Activated B cell treated with CpG ODN at 0.5 μM for 24 hours (primary cell): ENCODE measurements around the gene FEZ2. TPM values are rescaled to one million over a fixed set of nuclear protein-coding genes. Genes with fewer than 3 reads are reported as not detected.
A peak's percentile ranks its signal among the peaks of the same experiment; 100 is the strongest.

Source experiments
- ATAC-seq: fragments of 200-7000 bp; cut with Tn5 transposase; one replicate; pipeline ENCODE4 v1.10.0; 2021; ENCODE audit warnings: low read depth, mild to moderate bottlenecking, moderate library complexity
- CTCF ChIA-PET: fragments of 350-600 bp; sonication (Branson Sonifier 250); formaldehyde crosslinking; loops from one replicate; lab custom pipeline; 2021; ENCODE audit warnings: antibody characterized with exemption; lab: Charles Lee
- POLR2A ChIA-PET: fragments of 350-600 bp; sonication (Branson Sonifier 250); formaldehyde crosslinking; loops from one replicate; lab custom pipeline; 2021; ENCODE audit warnings: antibody characterized with exemption; lab: Charles Lee
- DNase-seq: peaks from one replicate; pipeline ENCODE4 v3.0.0; 2022
- H3K27ac Mint-ChIP-seq: one replicate; pipeline ENCODE4 v1.8.0; 2020; ENCODE audit warnings: mixed read lengths
- H3K27me3 Mint-ChIP-seq: one replicate; pipeline ENCODE4 v1.8.0; 2021; ENCODE audit warnings: mixed read lengths
- H3K36me3 Mint-ChIP-seq: one replicate; pipeline ENCODE4 v1.8.0; 2021; ENCODE audit warnings: low read depth, mixed read lengths
- H3K4me1 Mint-ChIP-seq: one replicate; pipeline ENCODE4 v1.8.0; 2021; ENCODE audit warnings: mixed read lengths
- H3K4me3 Mint-ChIP-seq: one replicate; pipeline ENCODE4 v1.8.0; 2020; ENCODE audit warnings: mild to moderate bottlenecking, mixed read lengths
- H3K9me3 Mint-ChIP-seq: one replicate; pipeline ENCODE4 v1.8.0; 2020; ENCODE audit warnings: mixed read lengths
- CTCF ChIP-seq: fragments of 200-600 bp; IDR thresholded peaks from one replicate; pipeline ENCODE4 v1.8.0; 2022; ENCODE audit warnings: antibody characterized with exemption, mild to moderate bottlenecking
- intact Hi-C: fragments of 100-400 bp; cut with micrococcal nuclease; formaldehyde crosslinking; loops from one replicate; pipeline ENCODE4 v1.15.1; 2024
- total RNA-seq: library from RNA; stranded (reverse); gene quantifications from 2 replicates; pipeline ENCODE4 v1.2.3, GENCODE V29; 2022

The FEZ2 gene
- total RNA-seq, 1 donor from 2014 or later = 30.3 TPM

- ChIA-PET POLR2A (no interaction called here), CTCF (no interaction called here)
- Mint-ChIP-seq H3K4me1 (peaks cover 14% of the 10 kb centered on the region), H3K9me3 (no peaks in the 10 kb centered on the region), H3K4me3 (no peak overlapping the region), H3K36me3 (peaks cover 6% of the 10 kb centered on the region), H3K27ac (no peak overlapping the region), H3K27me3 (no peaks in the 10 kb centered on the region)
- TF ChIP-seq CTCF = no peak
- DNase-seq (no peak), ATAC-seq (peak; percentile 58)
- intact Hi-C loops = no loop called here
Observed at GRCh38 chr2:36530178-36530982, 67.6 kb downstream of the FEZ2 start.

DNA sequence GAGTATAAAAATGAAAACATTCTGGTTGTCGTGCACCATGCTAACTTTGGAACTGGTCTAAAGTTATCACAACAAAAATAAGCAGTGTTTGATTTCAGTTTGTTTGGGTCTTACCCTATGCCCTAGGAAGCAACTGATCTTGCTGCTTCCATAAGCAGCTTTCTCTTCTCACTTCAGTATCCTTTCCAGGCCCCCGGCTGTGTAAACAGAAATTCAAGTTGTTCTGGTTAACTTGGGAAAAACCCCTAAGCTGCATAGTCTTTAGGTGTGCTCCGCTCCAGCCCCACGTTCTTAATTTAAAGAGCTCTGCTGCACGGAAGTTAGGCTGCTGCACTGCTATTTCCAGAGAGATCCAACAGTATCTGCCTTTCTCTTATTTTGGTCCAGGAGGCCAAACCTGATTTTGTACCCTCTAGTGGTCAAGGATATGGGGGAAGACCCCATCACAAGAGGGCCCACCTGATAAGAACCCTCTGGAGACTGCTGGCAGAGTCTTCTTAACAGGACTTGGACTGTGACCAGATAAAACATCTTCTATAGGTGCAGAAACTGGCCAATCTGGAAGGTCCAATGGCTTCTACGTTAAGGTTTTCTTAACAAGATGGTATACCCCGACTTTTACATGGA is 69.1 kb downstream of the FEZ2 start:
- no peaks in the 10 kb centered on the region for H3K27me3 Mint-ChIP-seq
- ATAC-seq (no peak), DNase-seq (no peak)
- H3K27ac Mint-ChIP-seq = no peak overlapping the region
- peaks cover 14% of the 10 kb centered on the region for H3K4me1 Mint-ChIP-seq
- CTCF ChIA-PET = no interaction called here
- H3K9me3 Mint-ChIP-seq = no peaks in the 10 kb centered on the region
- intact Hi-C loops = no loop called here
- no peak for TF ChIP-seq CTCF
- no peak overlapping the region for H3K4me3 Mint-ChIP-seq
- POLR2A ChIA-PET = no interaction called here
- peaks cover 6% of the 10 kb centered on the region for H3K36me3 Mint-ChIP-seq

DNA sequence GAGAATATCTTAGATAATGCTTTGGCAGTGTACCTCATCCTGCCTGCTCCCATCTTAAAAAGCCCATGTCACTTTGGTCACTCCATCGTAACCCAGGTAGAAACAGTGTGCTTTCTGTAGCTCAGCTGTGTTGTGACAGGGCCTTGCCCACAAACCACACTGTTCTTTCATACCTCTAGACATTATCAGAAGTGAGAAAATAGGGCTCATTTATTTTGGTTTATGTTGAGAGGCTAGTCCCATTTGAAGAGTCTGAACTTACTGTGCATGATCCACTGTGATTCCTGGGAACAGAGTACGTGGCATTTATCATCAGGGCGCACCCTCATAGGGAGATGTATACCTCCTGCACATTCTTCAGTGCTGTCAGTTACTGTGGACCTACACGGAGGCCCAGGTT is 69.7 kb downstream of the FEZ2 start:
- ChIA-PET CTCF (no interaction called here), POLR2A (no interaction called here)
- no peak overlapping the region for H3K27ac Mint-ChIP-seq
- no peak for DNase-seq
- H3K27me3 Mint-ChIP-seq = no peaks in the 10 kb centered on the region
- intact Hi-C loops = no loop called here
- no peak for ATAC-seq
- no peaks in the 10 kb centered on the region for H3K9me3 Mint-ChIP-seq
- no peak overlapping the region for H3K4me3 Mint-ChIP-seq
- peaks cover 6% of the 10 kb centered on the region for H3K36me3 Mint-ChIP-seq
- no peak for TF ChIP-seq CTCF
- peaks cover 14% of the 10 kb centered on the region for H3K4me1 Mint-ChIP-seq

GRCh38 chr2:36526226-36526625 is 71.7 kb downstream of the FEZ2 start:
- no peak overlapping the region for H3K4me3 Mint-ChIP-seq
- intact Hi-C loops = no loop called here
- no peaks in the 10 kb centered on the region for H3K9me3 Mint-ChIP-seq
- CTCF ChIA-PET = no interaction called here
- H3K27me3 Mint-ChIP-seq = no peaks in the 10 kb centered on the region
- H3K4me1 Mint-ChIP-seq = peaks cover 13% of the 10 kb centered on the region
- DNase-seq (no peak), ATAC-seq (no peak)
- POLR2A ChIA-PET = no interaction called here
- no peak for TF ChIP-seq CTCF
- peaks cover 11% of the 10 kb centered on the region for H3K36me3 Mint-ChIP-seq
- no peak overlapping the region for H3K27ac Mint-ChIP-seq

- CTCF ChIA-PET = no interaction called here
- DNase-seq (no peak), ATAC-seq (no peak)
- Mint-ChIP-seq H3K27me3 (no peaks in the 10 kb centered on the region), H3K4me3 (no peak overlapping the region), H3K9me3 (no peaks in the 10 kb centered on the region), H3K27ac (no peak overlapping the region), H3K4me1 (peaks cover 3% of the 10 kb centered on the region), H3K36me3 (peaks cover 11% of the 10 kb centered on the region)
- POLR2A ChIA-PET = no interaction called here
- TF ChIP-seq CTCF = no peak
- intact Hi-C loops = no loop called here
Observed at GRCh38 chr2:36525245-36525644, 72.7 kb downstream of the FEZ2 start.
